Measurements from ENCODE around the gene SMYD3. TPM values are rescaled to one million over a fixed set of nuclear protein-coding genes. Genes with fewer than 3 reads are reported as not detected.

The SMYD3 gene
- total RNA-seq, 4 donors from 2014 or later: 12.0 to 15.0 (median 13.2) TPM

DNA sequence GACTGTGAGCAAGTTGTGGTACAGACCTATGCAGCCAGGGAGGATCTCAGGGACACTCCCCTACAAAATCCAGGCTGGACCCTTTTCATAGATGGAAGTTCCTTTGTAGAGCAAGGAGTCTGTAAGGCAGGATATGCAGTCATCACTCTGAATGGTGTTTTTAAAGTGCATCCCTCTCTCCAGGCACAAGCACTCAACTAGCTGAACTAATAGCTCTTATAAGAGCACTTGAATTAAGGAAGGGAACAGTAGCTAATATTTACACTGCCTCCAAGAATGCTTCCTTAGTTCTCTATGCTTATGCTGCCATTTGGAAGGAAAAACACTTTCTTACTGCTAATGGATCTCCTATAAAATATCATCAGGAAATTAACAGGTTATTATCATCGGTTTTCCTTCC, 27.0 kb upstream of the SMYD3 start:
- 84% methylated on average over 1 of the region's 1 CpG for WGBS
- no peaks in the 10 kb centered on the region for H3K27me3 ChIP-seq
- no peak overlapping the region for H3K27ac ChIP-seq (replicated peaks in 1 of 4)
- H3K4me1 ChIP-seq: no peaks in the 10 kb centered on the region
- intact Hi-C loops (cut with DNase I): no loop called here
- no peak overlapping the region for H3K4me3 ChIP-seq
- TF ChIP-seq POLR2AphosphoS5 (IDR thresholded peaks at IDR 0.05): no peak
- no peak for TF ChIP-seq POLR2A (IDR thresholded peaks at IDR 0.05; ENCODE audit: low read depth)
- TF ChIP-seq, protein P1, sequence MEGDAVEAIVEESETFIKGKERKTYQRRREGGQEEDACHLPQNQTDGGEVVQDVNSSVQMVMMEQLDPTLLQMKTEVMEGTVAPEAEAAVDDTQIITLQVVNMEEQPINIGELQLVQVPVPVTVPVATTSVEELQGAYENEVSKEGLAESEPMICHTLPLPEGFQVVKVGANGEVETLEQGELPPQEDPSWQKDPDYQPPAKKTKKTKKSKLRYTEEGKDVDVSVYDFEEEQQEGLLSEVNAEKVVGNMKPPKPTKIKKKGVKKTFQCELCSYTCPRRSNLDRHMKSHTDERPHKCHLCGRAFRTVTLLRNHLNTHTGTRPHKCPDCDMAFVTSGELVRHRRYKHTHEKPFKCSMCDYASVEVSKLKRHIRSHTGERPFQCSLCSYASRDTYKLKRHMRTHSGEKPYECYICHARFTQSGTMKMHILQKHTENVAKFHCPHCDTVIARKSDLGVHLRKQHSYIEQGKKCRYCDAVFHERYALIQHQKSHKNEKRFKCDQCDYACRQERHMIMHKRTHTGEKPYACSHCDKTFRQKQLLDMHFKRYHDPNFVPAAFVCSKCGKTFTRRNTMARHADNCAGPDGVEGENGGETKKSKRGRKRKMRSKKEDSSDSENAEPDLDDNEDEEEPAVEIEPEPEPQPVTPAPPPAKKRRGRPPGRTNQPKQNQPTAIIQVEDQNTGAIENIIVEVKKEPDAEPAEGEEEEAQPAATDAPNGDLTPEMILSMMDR (IDR thresholded peaks at IDR 0.05): no peak
- TF ChIP-seq EP300 (IDR thresholded peaks at IDR 0.05): no peak
- peaks cover 0 to 4% (median 0%) of the 10 kb centered on the region in 4 donors for H3K36me3 ChIP-seq
- no peak for DNase-seq (ENCODE audit: extremely low spot score)
- peaks cover 0 to 9% (median 3%) of the 10 kb centered on the region in 4 donors for H3K9me3 ChIP-seq

DNA sequence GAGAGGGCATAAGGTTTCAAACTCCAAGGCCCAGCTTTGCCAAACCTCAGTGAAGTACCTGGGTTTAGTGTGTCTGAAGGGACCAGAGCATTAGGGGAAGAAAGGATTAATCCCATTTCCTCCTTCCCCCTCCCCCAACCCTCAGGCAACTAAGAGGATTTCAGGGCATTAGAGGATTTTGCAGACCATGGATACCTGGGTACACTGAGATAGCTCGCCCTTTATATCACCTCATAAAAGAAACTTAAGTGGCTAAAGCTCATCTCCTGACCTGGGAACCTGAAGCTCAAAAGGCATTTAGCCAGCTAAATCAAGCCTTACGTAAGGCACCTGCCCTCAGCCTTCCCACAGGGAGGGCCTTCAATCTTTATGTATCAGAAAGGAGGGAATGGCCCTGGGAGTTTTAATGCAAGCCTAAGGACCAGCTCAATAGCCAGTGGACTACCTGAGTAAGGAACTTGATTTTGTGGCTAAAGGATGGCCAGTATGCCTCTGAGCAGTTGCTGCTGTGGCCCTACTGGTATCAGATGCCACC, 26.4 kb upstream of the SMYD3 start:
- intact Hi-C loops (cut with DNase I): no loop called here
- no peak overlapping the region for H3K4me3 ChIP-seq
- 94% methylated on average over 2 of the region's 2 CpGs for WGBS
- TF ChIP-seq POLR2AphosphoS5 (IDR thresholded peaks at IDR 0.05) (no peak), EP300 (IDR thresholded peaks at IDR 0.05) (no peak), POLR2A (IDR thresholded peaks at IDR 0.05; ENCODE audit: low read depth) (no peak)
- TF ChIP-seq, protein P1 (IDR thresholded peaks at IDR 0.05): no peak
- H3K4me1 ChIP-seq: no peaks in the 10 kb centered on the region
- H3K27ac ChIP-seq (replicated peaks in 1 of 4): no peak overlapping the region
- peaks cover 0 to 9% (median 3%) of the 10 kb centered on the region in 4 donors for H3K9me3 ChIP-seq
- H3K27me3 ChIP-seq: no peaks in the 10 kb centered on the region
- no peaks in the 10 kb centered on the region for H3K36me3 ChIP-seq
- no peak for DNase-seq (ENCODE audit: extremely low spot score)

DNA sequence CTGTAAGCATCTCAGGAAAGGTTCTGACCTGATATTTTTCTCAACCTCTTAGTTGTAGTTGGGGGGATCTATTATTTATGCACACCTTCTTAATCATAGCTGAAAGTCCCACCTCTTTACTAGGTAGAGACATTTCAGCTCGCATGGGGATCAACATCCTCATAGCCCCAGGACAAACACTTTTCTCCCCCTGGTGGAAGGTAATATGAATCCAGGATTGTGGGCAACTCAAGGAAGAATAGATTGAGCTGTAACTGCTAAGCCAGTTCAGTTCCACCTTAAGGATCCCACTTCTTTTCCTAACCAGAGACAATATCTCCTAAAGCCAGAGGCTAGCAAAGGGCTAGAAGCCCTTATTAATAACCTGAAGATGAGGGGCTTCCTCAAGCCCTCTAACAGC, 25.4 kb upstream of the SMYD3 start:
- no peak overlapping the region for H3K4me3 ChIP-seq
- no peak overlapping the region for H3K27ac ChIP-seq (replicated peaks in 1 of 4)
- 58% methylated on average over 1 of the region's 1 CpG for WGBS
- peaks cover 0 to 9% (median 3%) of the 10 kb centered on the region in 4 donors for H3K9me3 ChIP-seq
- H3K36me3 ChIP-seq: no peaks in the 10 kb centered on the region
- no peaks in the 10 kb centered on the region for H3K4me1 ChIP-seq
- TF ChIP-seq, protein P1 (IDR thresholded peaks at IDR 0.05): no peak
- no peak for TF ChIP-seq POLR2AphosphoS5 (IDR thresholded peaks at IDR 0.05)
- TF ChIP-seq EP300 (IDR thresholded peaks at IDR 0.05): no peak
- no peak for TF ChIP-seq POLR2A (IDR thresholded peaks at IDR 0.05; ENCODE audit: low read depth)
- H3K27me3 ChIP-seq: no peaks in the 10 kb centered on the region
- no peak for DNase-seq (ENCODE audit: extremely low spot score)
- intact Hi-C loops (cut with DNase I): no loop called here

DNA sequence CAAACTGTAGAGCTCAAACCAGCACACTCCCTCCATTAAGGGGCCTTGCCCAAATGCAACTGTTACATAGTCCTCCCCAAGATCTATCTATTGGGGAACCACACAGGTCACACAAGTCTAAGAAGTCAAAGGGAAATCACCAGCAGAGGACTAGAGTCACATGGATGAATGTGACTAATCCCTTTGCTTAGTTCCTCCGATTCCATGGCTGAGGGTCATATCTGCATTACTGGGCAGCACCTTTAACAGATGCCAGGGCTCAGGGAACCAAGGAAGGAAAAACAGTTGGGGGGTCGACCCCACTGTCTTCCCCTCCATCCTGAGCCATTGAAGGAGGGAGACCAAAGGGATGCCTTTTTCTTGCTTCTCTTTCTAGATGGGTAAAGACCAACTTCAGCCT, 23.4 kb upstream of the SMYD3 start:
- Histone ChIP-seq H3K9me3 (peaks cover 0 to 9% (median 3%) of the 10 kb centered on the region in 4 donors), H3K4me1 (no peaks in the 10 kb centered on the region), H3K4me3 (no peak overlapping the region), H3K27ac (replicated peaks in 1 of 4) (no peak overlapping the region), H3K27me3 (no peaks in the 10 kb centered on the region), H3K36me3 (no peaks in the 10 kb centered on the region)
- no peak for DNase-seq (ENCODE audit: extremely low spot score)
- TF ChIP-seq, protein P1 (IDR thresholded peaks at IDR 0.05): no peak
- TF ChIP-seq POLR2A (IDR thresholded peaks at IDR 0.05; ENCODE audit: low read depth): no peak
- TF ChIP-seq POLR2AphosphoS5 (IDR thresholded peaks at IDR 0.05): no peak
- no peak for TF ChIP-seq EP300 (IDR thresholded peaks at IDR 0.05)
- WGBS: 60% methylated on average over 2 of the region's 2 CpGs
- intact Hi-C loops (cut with DNase I): no loop called here
